PC-9 (cell line): Measurements from ENCODE around the gene RUNX1. TPM values are rescaled to one million over a fixed set of nuclear protein-coding genes. Genes with fewer than 3 reads are reported as not detected.

Experiments used
- BruUV-seq: library from RNA; stranded (reverse); fragments of 400-500 nt; replicated peaks from 2 replicates; lab custom pipeline; 2021; lab: Mats Ljungman, UMichigan
- CTCF ChIA-PET: fragments of 300-600 bp; sonication (Branson Sonifier 250); formaldehyde crosslinking; loops from one replicate; lab custom pipeline; 2022; ENCODE audit warnings: antibody characterized with exemption; lab: Charles Lee
- POLR2A ChIA-PET: fragments of 300-600 bp; sonication (Branson Sonifier 250); formaldehyde crosslinking; loops from one replicate; lab custom pipeline; 2022; ENCODE audit warnings: antibody characterized with exemption; ENCODE audit not compliant: unreplicated experiment; lab: Charles Lee
- DNase-seq, 2 experiments: peaks; one replicate each; pipeline versions ENCODE4 v3.0.0 to v3.0.0-alpha.2; 2015 to 2022; ENCODE audit warnings: mixed read lengths in 1 of 2
- H2AFZ ChIP-seq: fragments of 200-600 bp; sonication (generic); 2 replicates; pipeline ENCODE4 v1.8.1; 2017; ENCODE audit warnings: antibody characterized with exemption
- H3F3A ChIP-seq: fragments of 200-600 bp; sonication (generic); 2 replicates; pipeline ENCODE4 v1.8.1; 2017; ENCODE audit warnings: antibody characterized with exemption, mild to moderate bottlenecking, low read depth; ENCODE audit not compliant: insufficient read depth
- H3K27ac ChIP-seq: fragments of 200-600 bp; sonication (generic); 2 replicates; pipeline ENCODE4 v1.6.1; 2016; ENCODE audit warnings: mixed run types
- H3K27me3 ChIP-seq: fragments of 200-600 bp; sonication (generic); 2 replicates; pipeline ENCODE4 v1.6.1; 2016; ENCODE audit warnings: low read depth, mixed run types; ENCODE audit not compliant: insufficient read depth
- H3K36me3 ChIP-seq: fragments of 200-600 bp; sonication (generic); 2 replicates; pipeline ENCODE4 v1.6.1; 2016; ENCODE audit warnings: low read depth, mixed run types
- H3K4me1 ChIP-seq: fragments of 200-600 bp; sonication (generic); replicated peaks from 2 replicates; pipeline ENCODE4 v1.6.1; 2016; ENCODE audit warnings: mixed run types; ENCODE audit not compliant: insufficient read depth
- H3K4me2 ChIP-seq: fragments of 200-600 bp; sonication (generic); 2 replicates; pipeline ENCODE4 v1.6.1; 2017; ENCODE audit warnings: mixed run types
- H3K4me3 ChIP-seq: fragments of 200-600 bp; sonication (generic); 2 replicates; pipeline ENCODE4 v1.6.1; 2016; ENCODE audit warnings: mixed run types
- H3K79me2 ChIP-seq: fragments of 200-600 bp; sonication (generic); 2 replicates; pipeline ENCODE4 v1.6.1; 2017; ENCODE audit warnings: low read depth, mixed run types
- H3K9me2 ChIP-seq: fragments of 200-600 bp; sonication (generic); 2 replicates; pipeline ENCODE4 v1.8.1; 2017; ENCODE audit warnings: mild to moderate bottlenecking; ENCODE audit not compliant: insufficient read depth
- H3K9me3 ChIP-seq: fragments of 200-600 bp; sonication (generic); 2 replicates; pipeline ENCODE4 v1.8.1; 2016; ENCODE audit warnings: low read depth; ENCODE audit not compliant: insufficient read depth
- H4K20me1 ChIP-seq: fragments of 200-600 bp; sonication (generic); 2 replicates; pipeline ENCODE4 v1.8.1; 2017; ENCODE audit not compliant: insufficient read depth
- CTCF ChIP-seq: fragments of 200-600 bp; sonication (generic); conservative IDR thresholded peaks from 2 replicates; pipeline ENCODE4 v1.6.1; 2017; ENCODE audit warnings: mixed run types, antibody characterized with exemption, mild to moderate bottlenecking, moderate library complexity
- EZH2 ChIP-seq: fragments of 200-600 bp; sonication (generic); IDR thresholded peaks from 2 replicates; pipeline ENCODE4 v1.8.0; 2017; ENCODE audit warnings: antibody characterized with exemption, low read depth
- intact Hi-C: fragments of 100-400 bp; cut with micrococcal nuclease; formaldehyde crosslinking; loops from one replicate; pipeline ENCODE4 v1.10.0; 2022; ENCODE audit not compliant: unreplicated experiment
- total RNA-seq: library from RNA; stranded (reverse); gene quantifications from 2 replicates; pipeline ENCODE4 v1.2.3, GENCODE V29; 2021

The RUNX1 gene
- total RNA-seq, 1 experiment from 2014 or later = 58.5 TPM

GRCh38 chr21:35034203-35034926 is 14.7 kb downstream of the RUNX1 start:
- Histone ChIP-seq H4K20me1 (peaks cover 3% of the 10 kb centered on the region; the same call in 1 of the 2 replicates), H3K79me2 (peaks cover 96% of the 10 kb centered on the region), H3K4me2 (no peak overlapping the region), H3K9me3 (no peaks in the 10 kb centered on the region), H3K36me3 (peaks cover 31% of the 10 kb centered on the region), H3K27ac (no peak overlapping the region), H3K9me2 (no peaks in the 10 kb centered on the region), H3K4me1 (no peaks in the 10 kb centered on the region), H3F3A (no peaks in the 10 kb centered on the region), H3K4me3 (no peak overlapping the region), H3K27me3 (no peaks in the 10 kb centered on the region), H2AFZ (no peak overlapping the region)
- intact Hi-C loops = no loop called here
- CTCF ChIA-PET = no interaction called here
- POLR2A ChIA-PET = no interaction called here
- no TSS peak for BruUV-seq
- TF ChIP-seq CTCF (no peak), EZH2 (no peak)
- DNase-seq = no peak

GRCh38 chr21:35032474-35033263 is 16.4 kb downstream of the RUNX1 start:
- no peaks in the 10 kb centered on the region for H3K9me2 ChIP-seq
- H3K79me2 ChIP-seq = peaks cover 99% of the 10 kb centered on the region
- H2AFZ ChIP-seq = no peak overlapping the region
- intact Hi-C loops = no loop called here
- no peak for DNase-seq
- no peaks in the 10 kb centered on the region for H3K4me1 ChIP-seq
- no peaks in the 10 kb centered on the region for H3K27me3 ChIP-seq
- H3K9me3 ChIP-seq = no peaks in the 10 kb centered on the region
- H3F3A ChIP-seq = no peaks in the 10 kb centered on the region
- TF ChIP-seq CTCF = no peak
- no peak for TF ChIP-seq EZH2
- H3K4me3 ChIP-seq = no peak overlapping the region
- ChIA-PET CTCF (no interaction called here), POLR2A (no interaction called here)
- H3K27ac ChIP-seq = no peak overlapping the region
- peaks cover 31% of the 10 kb centered on the region for H3K36me3 ChIP-seq
- BruUV-seq = no TSS peak
- H4K20me1 ChIP-seq = 0 out of 2 replicates have a peak, but pooled peaks cover 9% of the 10 kb centered on the region
- H3K4me2 ChIP-seq = no peak overlapping the region

GRCh38 chr21:35028451-35028978 is 20.6 kb downstream of the RUNX1 start:
- intact Hi-C loops = no loop called here
- Histone ChIP-seq H3K79me2 (peaks cover 94% of the 10 kb centered on the region), H2AFZ (no peak overlapping the region), H3K27me3 (no peaks in the 10 kb centered on the region), H3K4me1 (no peaks in the 10 kb centered on the region), H3K9me3 (no peaks in the 10 kb centered on the region), H3F3A (no peaks in the 10 kb centered on the region), H4K20me1 (0 out of 2 replicates have a peak, but pooled peaks cover 13% of the 10 kb centered on the region), H3K36me3 (peaks cover 24% of the 10 kb centered on the region), H3K4me2 (no peak overlapping the region), H3K27ac (no peak overlapping the region), H3K9me2 (no peaks in the 10 kb centered on the region), H3K4me3 (no peak overlapping the region)
- CTCF ChIA-PET = no interaction called here
- no peak for DNase-seq
- POLR2A ChIA-PET = no interaction called here
- TF ChIP-seq EZH2 = no peak
- no peak for TF ChIP-seq CTCF
- BruUV-seq = no TSS peak
